SHP77 treated with DMSO at 0.1 percent for 48 hours (cell line): ENCODE measurements around the gene ADGRB2.

ENCODE experiments used
- DNase-seq: peaks from one replicate; lab custom pipeline; 2025; lab: John Stamatoyannopoulos, UW

ADGRB2 gene

GRCh38 chr1:31763671-31764311 is 349 bp downstream of the ADGRB2 start:
- no peak for DNase-seq

- peak; percentile 71 for DNase-seq
Observed at GRCh38 chr1:31762726-31763670, 1.1 kb downstream of the ADGRB2 start.

- no peak for DNase-seq
Observed at GRCh38 chr1:31762323-31762722, 1.8 kb downstream of the ADGRB2 start.

GRCh38 chr1:31761883-31762282 is 2.3 kb downstream of the ADGRB2 start:
- no peak for DNase-seq

GRCh38 chr1:31760471-31761470 is 3.4 kb downstream of the ADGRB2 start:
- DNase-seq: peak; percentile 43

GRCh38 chr1:31759298-31760023 is 4.7 kb downstream of the ADGRB2 start:
- DNase-seq: no peak

GRCh38 chr1:31758823-31759222 is 5.3 kb downstream of the ADGRB2 start:
- no peak for DNase-seq

GRCh38 chr1:31757989-31758388 is 6.2 kb downstream of the ADGRB2 start:
- no peak for DNase-seq

- no peak for DNase-seq
Observed at GRCh38 chr1:31757204-31757679, 6.9 kb downstream of the ADGRB2 start.

- DNase-seq: no peak
Observed at GRCh38 chr1:31756578-31756977, 7.6 kb downstream of the ADGRB2 start.

GRCh38 chr1:31755850-31756492 is 8.2 kb downstream of the ADGRB2 start:
- DNase-seq: no peak

GRCh38 chr1:31755197-31755611 is 8.9 kb downstream of the ADGRB2 start:
- no peak for DNase-seq

- no peak for DNase-seq
Observed at GRCh38 chr1:31754397-31754796, 9.7 kb downstream of the ADGRB2 start.

- peak; percentile 65 for DNase-seq
Observed at GRCh38 chr1:31753707-31754349, 10.3 kb downstream of the ADGRB2 start.

GRCh38 chr1:31752952-31753475 is 11.1 kb downstream of the ADGRB2 start:
- DNase-seq: no peak

GRCh38 chr1:31752258-31752657 is 11.9 kb downstream of the ADGRB2 start:
- DNase-seq: no peak

- no peak for DNase-seq
Observed at GRCh38 chr1:31751822-31752241, 12.3 kb downstream of the ADGRB2 start.

- DNase-seq: no peak
Observed at GRCh38 chr1:31750858-31751510, 13.2 kb downstream of the ADGRB2 start.
